Measurements from ENCODE around the gene GRAPL.
"Not testable (repeated sequence)": the region's sequence is repeated elsewhere in the genome, so short reads cannot be mapped to it uniquely, and the experiment has no call there.

- TF ChIP-seq CTCF, POLR2A, EP300, POLR2AphosphoS5 (IDR thresholded peaks at IDR 0.05): not testable (repeated sequence)
Measured at GRCh38 chr17:19196382-19197204, 69.2 kb downstream of the GRAPL start.

Measured in stomach (tissue), 4 donors.